ENCODE data around the gene MYO1D.

GRCh38 chr17:32651084-32651483, 225.8 kb downstream of the MYO1D start:
- TF ChIP-seq CTCF (conservative IDR thresholded peaks at IDR 0.05; ENCODE audit: low read length) (no peak), EZH2phosphoT487 (IDR thresholded peaks at IDR 0.05; ENCODE audit: borderline replicate concordance, low read depth, low read length) (no peak)
